ENCODE data around the gene ACTG2.

- TF ChIP-seq CTCF (IDR thresholded peaks at IDR 0.05) (no peak), POLR2A (IDR thresholded peaks at IDR 0.05) (no peak)
Measured at GRCh38 chr2:73961274-73961673, 68.5 kb downstream of the ACTG2 start.

Measured in uterus (tissue), 2 donors.